Neural progenitor cell (in vitro differentiated cells): ENCODE data around the gene CA10.

Experiments used
- EZH2 ChIP-seq: fragments of 200-600 bp; sonication (generic); IDR thresholded peaks from 2 replicates; pipeline ENCODE4 v1.6.1; 2017; ENCODE audit warnings: antibody characterized with exemption, mild to moderate bottlenecking, moderate library complexity
- EZH2phosphoT487 ChIP-seq: fragments of 200-600 bp; sonication (generic); IDR thresholded peaks from 2 replicates; pipeline ENCODE4 v1.6.1; 2017; ENCODE audit warnings: antibody characterized with exemption
- TF ChIP-seq, protein P1 (sequence below): fragments of 200-600 bp; sonication (generic); IDR thresholded peaks from 2 replicates; pipeline ENCODE4 v1.5.1; 2017; ENCODE audit warnings: antibody characterized with exemption, mild to moderate bottlenecking

DNA sequence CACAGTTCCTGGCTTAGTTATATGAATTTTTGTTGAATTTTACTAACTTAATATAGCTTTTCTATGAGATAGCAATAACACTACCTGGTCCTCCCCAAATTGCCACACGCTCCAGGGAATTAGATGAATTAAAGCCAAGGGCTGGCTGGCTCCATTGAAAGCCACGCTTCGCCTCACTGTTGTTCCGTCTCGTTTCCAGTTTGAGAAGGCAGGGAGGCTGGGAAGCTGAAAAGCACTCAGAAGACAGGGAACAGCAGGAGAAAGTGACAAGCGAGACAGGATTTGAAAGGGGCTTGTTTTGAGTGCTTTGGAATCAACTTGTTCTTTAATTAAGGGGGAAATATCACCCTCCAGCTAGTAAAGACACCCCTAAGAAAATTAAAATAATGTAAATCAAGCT, 425.3 kb downstream of the CA10 start:
- TF ChIP-seq EZH2 (no peak), EZH2phosphoT487 (no peak)
- TF ChIP-seq, protein P1, sequence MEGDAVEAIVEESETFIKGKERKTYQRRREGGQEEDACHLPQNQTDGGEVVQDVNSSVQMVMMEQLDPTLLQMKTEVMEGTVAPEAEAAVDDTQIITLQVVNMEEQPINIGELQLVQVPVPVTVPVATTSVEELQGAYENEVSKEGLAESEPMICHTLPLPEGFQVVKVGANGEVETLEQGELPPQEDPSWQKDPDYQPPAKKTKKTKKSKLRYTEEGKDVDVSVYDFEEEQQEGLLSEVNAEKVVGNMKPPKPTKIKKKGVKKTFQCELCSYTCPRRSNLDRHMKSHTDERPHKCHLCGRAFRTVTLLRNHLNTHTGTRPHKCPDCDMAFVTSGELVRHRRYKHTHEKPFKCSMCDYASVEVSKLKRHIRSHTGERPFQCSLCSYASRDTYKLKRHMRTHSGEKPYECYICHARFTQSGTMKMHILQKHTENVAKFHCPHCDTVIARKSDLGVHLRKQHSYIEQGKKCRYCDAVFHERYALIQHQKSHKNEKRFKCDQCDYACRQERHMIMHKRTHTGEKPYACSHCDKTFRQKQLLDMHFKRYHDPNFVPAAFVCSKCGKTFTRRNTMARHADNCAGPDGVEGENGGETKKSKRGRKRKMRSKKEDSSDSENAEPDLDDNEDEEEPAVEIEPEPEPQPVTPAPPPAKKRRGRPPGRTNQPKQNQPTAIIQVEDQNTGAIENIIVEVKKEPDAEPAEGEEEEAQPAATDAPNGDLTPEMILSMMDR, result no peak
